H7 (cell line): ENCODE data around the gene MMP28. TPM values are rescaled to one million over a fixed set of nuclear protein-coding genes. Genes with fewer than 3 reads are reported as not detected.

Experiments
- DNase-seq: peaks from one replicate; pipeline ENCODE4 v3.0.0; 2012
- H3K27me3 ChIP-seq: 2 replicates; pipeline ENCODE4 v1.6.0; 2011; ENCODE audit warnings: mild to moderate bottlenecking, low read length; ENCODE audit not compliant: control insufficient read depth, insufficient read depth
- H3K36me3 ChIP-seq: replicated peaks from 2 replicates; pipeline ENCODE4 v1.5.1; 2011; ENCODE audit warnings: low read length; ENCODE audit not compliant: control insufficient read depth, insufficient read depth
- H3K4me3 ChIP-seq: 2 replicates; pipeline ENCODE4 v1.5.1; 2011; ENCODE audit warnings: low read depth, mild to moderate bottlenecking, control low read depth, low read length, moderate library complexity; ENCODE audit not compliant: insufficient read depth
- total RNA-seq: library from RNA; depleted of rRNA; stranded (reverse); fragments of >200 nt; shearing (Covaris generic); gene quantifications from 2 replicates; pipeline ENCODE4 v1.2.3, GENCODE V29; 2014; rRNA removed

The MMP28 gene, protein sequence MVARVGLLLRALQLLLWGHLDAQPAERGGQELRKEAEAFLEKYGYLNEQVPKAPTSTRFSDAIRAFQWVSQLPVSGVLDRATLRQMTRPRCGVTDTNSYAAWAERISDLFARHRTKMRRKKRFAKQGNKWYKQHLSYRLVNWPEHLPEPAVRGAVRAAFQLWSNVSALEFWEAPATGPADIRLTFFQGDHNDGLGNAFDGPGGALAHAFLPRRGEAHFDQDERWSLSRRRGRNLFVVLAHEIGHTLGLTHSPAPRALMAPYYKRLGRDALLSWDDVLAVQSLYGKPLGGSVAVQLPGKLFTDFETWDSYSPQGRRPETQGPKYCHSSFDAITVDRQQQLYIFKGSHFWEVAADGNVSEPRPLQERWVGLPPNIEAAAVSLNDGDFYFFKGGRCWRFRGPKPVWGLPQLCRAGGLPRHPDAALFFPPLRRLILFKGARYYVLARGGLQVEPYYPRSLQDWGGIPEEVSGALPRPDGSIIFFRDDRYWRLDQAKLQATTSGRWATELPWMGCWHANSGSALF
- not detected in 2 replicates for total RNA-seq

DNA sequence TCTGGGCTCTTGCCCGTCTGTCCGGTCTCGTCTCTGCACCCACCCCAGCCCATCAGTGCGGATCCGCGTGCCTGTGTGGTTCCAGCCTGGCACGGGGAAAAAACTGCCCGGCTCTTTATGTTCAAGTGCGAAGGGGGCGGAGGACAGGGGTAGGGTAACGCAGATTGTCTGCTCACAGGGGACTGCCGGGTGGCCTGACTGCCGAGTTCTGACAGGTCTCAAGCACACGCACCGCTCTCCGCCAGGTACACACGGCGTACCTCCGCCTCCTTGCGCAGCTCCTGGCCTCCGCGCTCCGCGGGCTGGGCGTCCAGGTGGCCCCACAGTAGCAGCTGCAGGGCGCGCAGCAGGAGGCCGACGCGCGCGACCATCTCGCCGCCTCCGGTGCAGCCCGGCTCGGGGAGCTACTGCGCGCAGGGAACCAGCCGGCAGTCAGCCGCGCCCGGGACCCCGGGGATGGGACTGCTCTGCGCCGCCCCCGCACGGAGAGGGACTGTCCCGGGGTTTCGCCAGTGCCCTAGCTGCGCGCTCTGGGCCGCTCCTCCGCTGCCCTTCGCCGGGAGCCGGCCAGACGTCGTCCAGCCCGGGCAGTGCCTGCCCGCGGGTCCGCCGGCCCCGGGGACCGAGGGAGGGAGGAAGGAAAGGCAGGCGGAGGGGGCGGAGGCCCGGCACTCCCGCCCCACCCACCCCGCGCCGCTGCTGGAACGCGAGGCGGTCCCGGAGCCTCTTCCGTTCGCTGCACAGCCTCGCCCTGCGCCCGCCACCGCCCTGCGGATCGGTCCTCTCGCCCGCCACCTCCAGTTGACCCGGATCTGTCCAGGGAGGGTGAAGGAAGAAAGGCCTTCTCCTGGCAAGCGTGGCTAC is at the start of gene MMP28:
TSS of gene MMP28 (minus strand) at position 635 of the 864 bp plus-strand sequence. CDS start at position 371, 264 bp downstream.
- no peaks in the 10 kb centered on the region for H3K36me3 ChIP-seq
- peak; percentile 91 for DNase-seq
- peak within 1 kb of the TSS; percentile 50 for H3K4me3 ChIP-seq
- H3K27me3 ChIP-seq = peaks cover 60% of the 10 kb centered on the region

DNA sequence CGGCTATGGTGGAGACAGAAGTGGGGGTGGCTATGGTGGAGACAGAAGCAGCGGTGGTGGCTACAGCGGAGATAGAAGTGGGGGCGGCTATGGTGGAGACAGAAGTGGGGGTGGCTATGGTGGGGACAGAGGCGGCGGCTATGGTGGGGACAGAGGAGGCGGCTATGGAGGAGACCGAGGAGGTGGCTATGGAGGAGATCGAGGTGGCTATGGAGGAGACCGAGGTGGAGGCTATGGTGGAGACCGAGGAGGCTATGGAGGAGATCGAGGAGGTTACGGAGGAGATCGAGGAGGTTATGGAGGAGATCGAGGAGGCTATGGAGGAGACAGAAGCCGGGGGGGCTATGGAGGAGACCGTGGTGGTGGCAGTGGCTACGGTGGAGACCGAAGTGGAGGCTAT is 49.1 kb upstream of the MMP28 start:
- DNase-seq = no peak
- peaks cover 32% of the 10 kb centered on the region for H3K36me3 ChIP-seq
- H3K27me3 ChIP-seq = no peaks in the 10 kb centered on the region
- no peak overlapping the region for H3K4me3 ChIP-seq

DNA sequence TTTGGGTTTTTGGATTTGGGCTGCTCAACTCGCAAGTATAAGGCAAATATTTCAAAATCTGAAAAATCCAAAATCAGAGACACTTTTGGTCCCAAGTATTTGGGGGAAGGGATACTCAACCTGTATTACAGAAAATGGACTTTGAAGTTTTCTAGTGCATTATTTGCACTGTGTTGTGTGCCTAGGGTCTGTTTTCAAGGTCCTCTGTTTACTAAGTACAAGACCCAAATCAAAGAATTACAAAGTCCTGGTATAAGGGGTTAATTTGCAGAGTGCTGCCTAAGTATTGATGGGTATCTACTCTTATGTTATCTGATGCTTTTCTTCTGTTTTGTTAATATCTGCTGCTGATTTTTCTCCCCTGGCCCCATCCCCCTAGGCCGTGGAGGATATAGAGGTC is 48.3 kb upstream of the MMP28 start:
- no peaks in the 10 kb centered on the region for H3K27me3 ChIP-seq
- H3K4me3 ChIP-seq = no peak overlapping the region
- no peak for DNase-seq
- H3K36me3 ChIP-seq = peaks cover 34% of the 10 kb centered on the region

DNA sequence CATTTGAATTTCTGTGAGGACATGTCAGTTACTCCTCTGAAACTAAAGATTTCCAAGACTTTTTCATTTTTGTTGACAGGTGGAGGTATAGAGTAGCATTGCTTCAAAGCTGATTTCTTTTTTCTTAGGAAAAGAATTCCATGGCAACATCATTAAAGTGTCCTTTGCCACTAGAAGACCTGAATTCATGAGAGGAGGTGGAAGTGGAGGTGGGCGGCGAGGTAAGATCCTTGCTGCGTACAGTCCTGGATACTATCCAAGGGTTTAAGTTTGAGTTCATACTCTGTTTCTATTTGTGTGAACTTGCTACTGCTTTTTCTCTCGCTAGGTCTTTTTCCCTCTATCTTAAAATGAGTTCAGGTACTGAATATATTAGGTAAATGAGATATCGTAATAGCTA is 46.8 kb upstream of the MMP28 start:
- no peak for DNase-seq
- Histone ChIP-seq H3K27me3 (no peaks in the 10 kb centered on the region), H3K4me3 (no peak overlapping the region), H3K36me3 (peaks cover 42% of the 10 kb centered on the region)

DNA sequence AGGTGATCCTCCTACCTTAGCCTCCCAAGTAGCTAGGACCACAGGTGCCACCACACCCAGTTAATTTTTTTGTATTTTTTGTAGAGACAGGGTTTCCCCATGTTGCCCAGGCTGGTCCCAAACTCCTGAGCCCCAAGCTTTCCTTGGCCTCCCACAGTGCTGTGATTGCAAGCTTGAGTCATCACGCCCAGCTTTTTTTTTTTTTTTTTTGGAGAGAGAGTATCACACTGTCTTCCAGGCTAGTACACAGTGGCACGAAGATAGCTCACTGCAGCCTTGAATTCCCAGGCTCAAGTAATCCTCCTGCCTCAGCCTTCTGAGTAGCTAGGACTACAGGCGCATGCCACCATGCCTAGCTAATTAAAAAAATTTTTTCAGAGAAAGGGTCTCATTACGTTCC is 46.1 kb upstream of the MMP28 start:
- DNase-seq = no peak
- H3K4me3 ChIP-seq = no peak overlapping the region
- no peaks in the 10 kb centered on the region for H3K27me3 ChIP-seq
- peaks cover 44% of the 10 kb centered on the region for H3K36me3 ChIP-seq

DNA sequence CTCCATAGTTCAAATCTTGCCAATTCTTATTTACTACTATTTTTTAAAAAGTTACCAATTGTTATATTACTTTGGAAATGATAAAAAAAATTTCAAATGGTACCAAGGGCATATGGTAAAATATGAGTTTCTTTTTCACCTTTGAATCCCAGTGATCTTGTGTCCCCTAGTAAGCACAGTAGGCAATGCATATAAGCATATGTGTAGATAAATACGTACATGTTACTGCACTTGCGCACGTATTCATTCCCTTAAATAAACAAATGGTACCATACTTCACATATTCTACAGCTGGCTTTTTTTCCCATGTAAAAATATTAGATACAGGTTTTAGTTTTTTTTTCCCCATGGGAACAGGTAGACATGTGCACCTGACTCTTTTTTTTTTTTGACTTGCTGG is 45.7 kb upstream of the MMP28 start:
- Histone ChIP-seq H3K36me3 (peaks cover 47% of the 10 kb centered on the region), H3K27me3 (no peaks in the 10 kb centered on the region), H3K4me3 (no peak overlapping the region)
- DNase-seq = no peak

DNA sequence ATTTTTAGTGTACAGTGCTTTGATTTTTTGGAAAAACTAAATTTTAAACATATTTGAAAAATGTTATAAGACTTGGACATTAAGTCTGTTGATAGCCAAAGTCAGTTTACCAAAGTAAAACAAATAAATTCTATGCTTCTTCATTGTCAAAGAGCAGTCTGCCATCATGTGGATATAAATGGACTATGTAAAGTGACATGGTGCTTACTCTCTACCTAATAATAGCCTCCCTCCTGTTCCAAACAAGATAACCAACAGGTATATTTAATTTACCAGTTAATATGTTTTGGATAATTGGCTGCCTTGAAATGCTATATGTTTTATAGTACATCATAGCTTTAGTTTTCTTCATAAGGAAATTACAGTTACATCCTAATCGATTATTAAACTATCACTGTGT is 29.8 kb upstream of the MMP28 start:
- DNase-seq = no peak
- Histone ChIP-seq H3K36me3 (peaks cover 34% of the 10 kb centered on the region), H3K27me3 (no peaks in the 10 kb centered on the region), H3K4me3 (no peak overlapping the region)

DNA sequence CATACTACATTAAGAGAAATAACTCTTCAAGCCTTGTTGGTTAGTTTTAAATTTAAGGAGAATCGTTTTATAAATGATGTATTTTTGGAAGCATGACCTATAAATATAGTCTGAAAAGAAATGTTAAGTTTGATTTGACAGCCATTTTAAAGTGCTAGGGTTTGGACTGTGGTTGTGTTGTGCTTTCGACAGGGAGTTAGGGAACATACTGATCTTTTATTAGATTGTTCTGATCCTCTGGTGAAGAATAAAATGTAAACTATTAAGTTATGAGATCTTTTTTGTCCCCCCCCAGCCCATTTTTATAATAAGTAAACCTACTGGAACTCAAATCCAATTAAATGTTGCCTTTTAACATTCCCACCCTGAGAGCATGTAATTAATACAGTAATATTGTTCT is 25.9 kb upstream of the MMP28 start:
- no peaks in the 10 kb centered on the region for H3K27me3 ChIP-seq
- H3K4me3 ChIP-seq = no peak overlapping the region
- no peak for DNase-seq
- H3K36me3 ChIP-seq = peaks cover 34% of the 10 kb centered on the region

DNA sequence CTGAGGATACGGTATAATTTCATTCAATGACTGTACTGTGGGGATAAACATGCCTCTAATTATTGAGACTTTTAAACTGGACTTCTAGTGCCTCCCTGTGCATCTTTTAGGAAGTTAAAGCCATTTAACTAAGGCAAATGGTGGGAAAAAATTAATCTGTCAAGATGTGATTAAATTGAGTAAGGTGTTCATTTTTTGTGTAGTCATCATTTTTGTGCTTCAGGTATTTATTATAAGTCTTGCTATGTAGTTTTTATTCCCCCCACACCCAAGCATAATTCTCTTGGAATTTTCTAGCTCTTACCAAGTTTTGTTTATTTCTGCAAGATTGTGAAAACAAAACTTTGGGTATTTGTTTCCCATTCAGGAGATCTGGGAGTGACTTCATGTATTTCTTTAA is 24.0 kb upstream of the MMP28 start:
- Histone ChIP-seq H3K27me3 (no peaks in the 10 kb centered on the region), H3K36me3 (peaks cover 27% of the 10 kb centered on the region), H3K4me3 (no peak overlapping the region)
- DNase-seq = no peak

DNA sequence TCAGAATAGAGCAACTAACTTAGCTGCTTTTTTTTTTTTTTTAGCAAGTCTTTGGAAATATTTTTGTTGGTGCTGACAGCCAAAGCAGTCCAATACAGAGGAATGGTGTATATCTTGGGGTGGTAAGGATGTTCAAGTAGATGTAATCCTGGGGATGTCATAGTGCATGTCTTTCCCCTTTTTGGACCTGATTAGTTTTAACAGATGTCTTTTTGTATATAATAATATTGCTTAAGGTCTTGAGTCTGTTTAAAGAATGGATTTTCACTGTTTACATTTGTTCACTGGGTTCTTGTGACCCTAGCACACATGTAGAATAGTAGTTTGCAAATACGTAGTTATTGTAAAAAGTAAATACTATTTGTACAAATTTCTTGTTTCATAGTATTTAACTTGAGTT is 21.8 kb upstream of the MMP28 start:
- H3K36me3 ChIP-seq = peaks cover 12% of the 10 kb centered on the region
- no peak for DNase-seq

DNA sequence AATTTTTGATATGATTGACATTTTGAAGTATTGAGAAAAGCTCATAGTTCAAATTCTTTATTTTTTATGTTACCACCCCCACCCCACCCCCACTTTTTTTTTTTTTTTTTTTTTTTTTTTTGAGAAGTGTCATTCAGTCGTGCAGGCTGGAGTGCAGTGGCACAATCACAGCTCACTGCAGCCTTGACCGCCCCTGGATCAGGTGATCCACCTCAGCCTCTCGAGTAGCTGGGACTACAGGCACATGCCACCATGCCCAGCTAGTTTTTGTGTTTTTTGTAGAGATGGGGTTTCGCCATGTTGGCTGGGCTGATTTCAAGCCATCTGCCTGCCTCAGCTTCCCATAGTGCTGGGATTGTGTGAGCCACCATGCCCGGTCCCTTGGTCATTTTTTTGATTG is 21.3 kb upstream of the MMP28 start:
- DNase-seq = no peak
- peaks cover 12% of the 10 kb centered on the region for H3K36me3 ChIP-seq
- no peaks in the 10 kb centered on the region for H3K27me3 ChIP-seq
- no peak overlapping the region for H3K4me3 ChIP-seq

More for the DNA sequence above, 21.8 kb upstream of the MMP28 start:
- Histone ChIP-seq H3K27me3 (no peaks in the 10 kb centered on the region), H3K4me3 (no peak overlapping the region)

DNA sequence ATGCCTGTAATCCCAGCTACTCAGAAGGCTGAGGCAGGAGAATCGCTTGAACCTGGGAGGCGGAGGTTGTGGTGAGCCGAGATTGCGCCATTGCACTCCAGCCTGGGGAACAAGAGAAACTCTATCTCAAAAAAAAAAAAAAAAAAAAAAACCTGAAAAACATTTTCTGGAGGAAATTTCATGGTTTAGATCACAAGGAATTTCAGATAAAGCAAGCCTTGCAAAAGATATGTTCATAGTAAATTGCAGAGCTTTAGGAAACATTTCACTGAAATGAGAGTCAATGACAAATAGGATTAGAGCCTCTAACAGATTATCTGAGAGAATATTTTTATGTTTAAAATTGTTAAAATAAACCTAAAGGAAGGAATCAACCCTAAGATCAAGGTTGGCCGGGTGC is 17.0 kb upstream of the MMP28 start:
- Histone ChIP-seq H3K27me3 (no peaks in the 10 kb centered on the region), H3K36me3 (no peaks in the 10 kb centered on the region; the same call in 1 of the 2 replicates), H3K4me3 (no peak overlapping the region)
- no peak for DNase-seq

DNA sequence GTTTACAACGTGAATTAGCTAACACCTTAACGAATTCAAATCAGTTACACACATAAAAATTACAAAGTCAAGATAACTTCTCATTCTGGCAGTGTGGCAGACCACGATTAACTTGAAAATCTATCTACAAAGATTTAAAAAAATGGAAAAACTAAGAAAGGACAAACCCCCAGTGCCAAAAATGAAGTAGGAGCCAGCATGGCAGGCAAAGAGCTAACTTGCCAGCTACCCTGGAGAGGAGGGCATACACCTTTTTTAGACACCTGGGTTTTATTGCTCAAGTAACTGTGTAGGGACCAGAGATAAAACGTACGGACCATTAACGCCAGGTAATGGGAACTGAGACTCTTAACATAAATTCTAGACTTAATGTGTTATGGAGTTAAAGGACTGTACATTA is 16.3 kb upstream of the MMP28 start:
- no peaks in the 10 kb centered on the region for H3K27me3 ChIP-seq
- no peak for DNase-seq
- H3K4me3 ChIP-seq = no peak overlapping the region
- H3K36me3 ChIP-seq = no peaks in the 10 kb centered on the region; the same call in 1 of the 2 replicates

DNA sequence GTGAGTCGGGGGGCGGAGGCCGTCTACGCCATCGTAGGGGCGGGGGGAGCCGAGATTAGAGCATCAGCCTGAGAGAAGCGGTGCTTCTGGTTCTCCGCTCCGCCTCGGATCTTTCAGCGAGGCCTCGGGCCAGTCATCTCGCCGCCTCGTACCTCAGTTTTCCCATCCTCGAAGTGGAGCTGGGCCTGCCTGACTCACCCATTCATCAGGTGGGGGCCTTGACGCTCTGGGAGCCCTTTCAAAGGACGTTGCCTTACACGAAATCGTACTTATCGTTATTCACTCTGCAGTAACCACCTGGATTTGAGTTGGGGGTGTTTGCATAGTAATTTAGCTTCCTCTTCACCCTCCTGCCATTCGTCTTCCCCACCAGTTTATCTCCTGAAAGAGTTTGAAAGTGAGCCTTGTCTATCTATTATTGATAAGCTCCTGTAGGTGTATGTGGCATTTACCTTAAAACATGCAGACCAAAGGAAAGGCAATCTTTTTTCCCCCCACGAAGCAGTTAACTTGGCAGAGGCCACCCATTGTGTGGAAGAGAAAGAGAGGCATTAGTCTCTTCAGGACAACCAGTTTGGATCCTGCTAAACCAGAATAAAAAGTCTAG is 14.5 kb upstream of the MMP28 start:
- Histone ChIP-seq H3K27me3 (no peaks in the 10 kb centered on the region), H3K36me3 (no peaks in the 10 kb centered on the region), H3K4me3 (peak overlapping the region; percentile 74)
- no peak for DNase-seq
